SK-N-SH (cell line): ENCODE results near the gene PRRT2. TPM values are rescaled to one million over a fixed set of nuclear protein-coding genes. Genes with fewer than 3 reads are reported as not detected.

Experiments
- CTCF ChIA-PET: fragments of 300-600, 350-600 bp; formaldehyde crosslinking; extraction: SDS; loops from one replicate; lab custom pipeline; 2021; lab: Yijun Ruan, JAX
- POLR2A ChIA-PET: fragments of 350-600 bp; sonication (Branson Sonifier 250); formaldehyde crosslinking; extraction: SDS; loops from one replicate; lab custom pipeline; 2020; ENCODE audit warnings: antibody characterized with exemption, inconsistent platforms; lab: Yijun Ruan, JAX
- DNase-seq: peaks from one replicate; pipeline ENCODE4 v3.0.0; 2012
- H2AFZ ChIP-seq: fragments of 200-600 bp; sonication (generic); 2 replicates; pipeline ENCODE4 v1.8.1; 2016; ENCODE audit warnings: antibody characterized with exemption, mild to moderate bottlenecking, low read depth
- H3F3A ChIP-seq: fragments of 200-600 bp; sonication (generic); replicated peaks from 2 replicates; pipeline ENCODE3; 2016; ENCODE audit warnings: antibody characterized with exemption, mild to moderate bottlenecking; ENCODE audit not compliant: insufficient read depth
- H3K27ac ChIP-seq, 2 experiments: fragments of 200-500 bp in 1 of 2; fragments of 200-600 bp in 1 of 2; sonication (Bioruptor generic) in 1 of 2; sonication (generic), shearing (Covaris generic) in 1 of 2; 2 replicates each; pipeline versions ENCODE4 v1.5.1 to v1.6.1; 2014 to 2016; ENCODE audit warnings: low read depth in 2 of 2, inconsistent platforms in 1 of 2, low read length in 1 of 2, mild to moderate bottlenecking in 1 of 2, mixed read lengths in 1 of 2
- H3K27me3 ChIP-seq: fragments of 200-600 bp; sonication (generic), shearing (Covaris generic); 2 replicates; pipeline ENCODE4 v1.6.1; 2016; ENCODE audit warnings: mixed run types; ENCODE audit not compliant: insufficient read depth
- H3K36me3 ChIP-seq, 2 experiments: fragments of 200-500 bp in 1 of 2; fragments of 200-600 bp in 1 of 2; sonication (Bioruptor generic) in 1 of 2; sonication (generic) in 1 of 2; replicated peaks in 1 of 2; 2 replicates each; pipeline versions ENCODE3 to v1.5.1; 2014 to 2016; ENCODE audit warnings: low read length in 1 of 2, mild to moderate bottlenecking in 1 of 2; ENCODE audit not compliant: insufficient read depth in 2 of 2, control insufficient read depth in 1 of 2
- H3K4me1 ChIP-seq, 2 experiments: fragments of 200-500 bp in 1 of 2; fragments of 200-600 bp in 1 of 2; sonication (Bioruptor generic) in 1 of 2; sonication (generic), shearing (Covaris generic) in 1 of 2; 2 replicates each; pipeline versions ENCODE4 v1.5.1 to v1.6.1; 2014 to 2016; ENCODE audit warnings: low read depth in 1 of 2, low read length in 1 of 2, mixed run types in 1 of 2; ENCODE audit not compliant: insufficient read depth in 2 of 2, control insufficient read depth in 1 of 2
- H3K4me2 ChIP-seq: fragments of 200-600 bp; sonication (generic), shearing (Covaris generic); 2 replicates; pipeline ENCODE4 v1.6.1; 2017; ENCODE audit warnings: mixed run types
- H3K4me3 ChIP-seq, 2 experiments: fragments of 200-500 bp in 1 of 2; fragments of 200-600 bp in 1 of 2; sonication (Bioruptor generic) in 1 of 2; sonication (generic), shearing (Covaris generic) in 1 of 2; 2 replicates each; pipeline versions ENCODE4 v1.5.1 to v1.8.1; 2014 to 2016; ENCODE audit warnings: low read depth in 2 of 2, inconsistent platforms in 1 of 2, low read length in 1 of 2, mild to moderate bottlenecking in 1 of 2, mixed read lengths in 1 of 2, moderate library complexity in 1 of 2
- H3K79me2 ChIP-seq: fragments of 200-600 bp; sonication (generic); 2 replicates; pipeline ENCODE4 v1.8.1; 2017; ENCODE audit warnings: mild to moderate bottlenecking; ENCODE audit not compliant: insufficient read depth
- H3K9ac ChIP-seq: fragments of 200-600 bp; sonication (generic); 2 replicates; pipeline ENCODE4 v1.6.1; 2017; ENCODE audit warnings: mixed run types
- H3K9me2 ChIP-seq: fragments of 200-600 bp; sonication (generic); 2 replicates; pipeline ENCODE4 v1.6.1; 2017; ENCODE audit warnings: mixed run types
- H3K9me3 ChIP-seq: fragments of 200-600 bp; sonication (generic); 2 replicates; pipeline ENCODE4 v1.6.1; 2017; ENCODE audit warnings: mixed run types, mild to moderate bottlenecking, moderate library complexity
- H4K20me1 ChIP-seq: fragments of 200-600 bp; sonication (generic); 2 replicates; pipeline ENCODE4 v1.6.1; 2017; ENCODE audit warnings: mild to moderate bottlenecking, mixed run types; ENCODE audit not compliant: insufficient read depth
- CTCF ChIP-seq: fragments of 200-600 bp; sonication (generic); IDR thresholded peaks from 2 replicates; pipeline ENCODE4 v1.6.1; 2017; ENCODE audit warnings: antibody characterized with exemption, mild to moderate bottlenecking, moderate library complexity
- EZH2phosphoT487 ChIP-seq: fragments of 200-600 bp; sonication (generic); IDR thresholded peaks from 2 replicates; pipeline ENCODE4 v1.6.1; 2017; ENCODE audit warnings: low read depth, mixed run types, mild to moderate bottlenecking, antibody characterized with exemption, moderate library complexity, borderline replicate concordance
- FOSL2 ChIP-seq: IDR thresholded peaks from 2 replicates; pipeline ENCODE4 v1.4.0; 2012; ENCODE audit warnings: low read depth, mild to moderate bottlenecking, moderate library complexity, borderline replicate concordance
- FOXJ3 ChIP-seq: sonication (generic); formaldehyde crosslinking; IDR thresholded peaks from 2 replicates; pipeline ENCODE4 v1.5.1; 2020; ENCODE audit warnings: mild to moderate bottlenecking, missing genetic modification reagents
- FOXM1 ChIP-seq: IDR thresholded peaks from 2 replicates; pipeline ENCODE4 v1.4.0; 2012; ENCODE audit warnings: low read depth, mild to moderate bottlenecking
- GABPA ChIP-seq: IDR thresholded peaks from 2 replicates; pipeline ENCODE4 v1.4.0; 2012; ENCODE audit warnings: low read depth, mild to moderate bottlenecking
- IRF3 ChIP-seq: fragments of 150-350 bp; IDR thresholded peaks from 2 replicates; pipeline ENCODE4 v1.6.1; 2016; ENCODE audit warnings: mild to moderate bottlenecking, low read depth, low read length
- JUND ChIP-seq: IDR thresholded peaks from 2 replicates; pipeline ENCODE4 v1.4.0; 2012
- POLR2AphosphoS5 ChIP-seq: IDR thresholded peaks from 2 replicates; pipeline ENCODE4 v1.6.1; 2012; ENCODE audit warnings: low read depth, low read length
- RCOR1 ChIP-seq: fragments of 150-350 bp; IDR thresholded peaks from 2 replicates; pipeline ENCODE4 v1.6.1; 2017; ENCODE audit warnings: antibody characterized with exemption, low read length
- REST ChIP-seq: IDR thresholded peaks from 2 replicates; pipeline ENCODE4 v1.6.1; 2012; ENCODE audit warnings: mild to moderate bottlenecking, low read depth, low read length, moderate library complexity
- SIN3A ChIP-seq: IDR thresholded peaks from 2 replicates; pipeline ENCODE4 v1.6.1; 2012; ENCODE audit warnings: low read depth, mild to moderate bottlenecking, low read length, moderate library complexity, borderline replicate concordance
- SMC3 ChIP-seq: IDR thresholded peaks from 2 replicates; pipeline ENCODE4 v1.6.1; 2012; ENCODE audit warnings: low read depth, low read length, improper control_type of control experiment
- TAF1 ChIP-seq: IDR thresholded peaks from 2 replicates; pipeline ENCODE4 v1.6.1; 2012; ENCODE audit warnings: low read depth, mild to moderate bottlenecking, low read length, moderate library complexity, borderline replicate concordance
- TCF12 ChIP-seq: IDR thresholded peaks from 2 replicates; pipeline ENCODE4 v1.4.0; 2012
- YY1 ChIP-seq: IDR thresholded peaks from 2 replicates; pipeline ENCODE4 v1.4.0; 2012; ENCODE audit warnings: low read depth, mild to moderate bottlenecking
- WGBS: methylation state at CpG from one replicate; pipeline ENCODE4 v1.1.6; 2017; ENCODE audit warnings: low lambda C conversion rate; 5-methylcytosine and 5-hydroxymethylcytosine counted together
- polyA plus RNA-seq, 3 experiments: library from polyadenylated mRNA; depleted of rRNA; stranded (reverse); fragments of >200 nt; gene quantifications; 2 replicates each; pipeline ENCODE4 v1.2.3, GENCODE V29; 2012
- TF ChIP-seq, protein P1 (sequence below): IDR thresholded peaks from 2 replicates; pipeline ENCODE4 v1.4.0; 2012; ENCODE audit warnings: low read depth, borderline replicate concordance
- TF ChIP-seq, protein P2 (sequence below): IDR thresholded peaks from 2 replicates; pipeline ENCODE4 v1.4.0; 2012; ENCODE audit warnings: low read depth, borderline replicate concordance

The PRRT2 gene
- polyA plus RNA-seq, 1 of the 3 experiments (the other 2 are of a cell fraction), result 28.1 TPM

DNA sequence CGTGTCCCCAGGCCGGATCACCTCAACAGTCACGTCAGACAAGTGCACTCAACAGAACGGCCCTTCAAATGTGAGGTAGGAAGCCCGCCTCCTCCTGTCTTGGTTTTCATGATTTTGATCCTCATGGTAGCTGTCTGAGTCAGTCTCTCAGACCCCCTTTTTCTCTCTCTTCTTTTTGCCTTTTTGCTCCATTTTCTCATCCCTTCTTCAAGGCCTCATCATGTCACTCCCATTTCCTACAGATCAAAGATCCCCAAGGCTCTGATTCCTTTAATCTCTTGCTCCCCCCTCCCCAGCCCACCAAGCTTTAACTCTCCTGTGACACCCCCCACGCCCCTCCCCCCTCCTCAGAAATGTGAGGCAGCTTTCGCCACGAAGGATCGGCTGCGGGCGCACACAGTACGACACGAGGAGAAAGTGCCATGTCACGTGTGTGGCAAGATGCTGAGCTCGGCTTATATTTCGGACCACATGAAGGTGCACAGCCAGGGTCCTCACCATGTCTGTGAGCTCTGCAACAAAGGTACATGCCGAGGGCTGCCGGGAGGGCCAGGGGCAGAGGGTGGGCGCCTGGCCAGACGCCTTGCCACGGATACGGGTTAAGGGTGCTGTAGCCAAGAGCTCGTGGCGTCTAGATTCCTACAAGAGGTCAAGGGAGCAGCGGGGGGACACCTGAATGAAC, 3.6 kb upstream of the PRRT2 start:
- Histone ChIP-seq H2AFZ (no peak overlapping the region), H3K27ac (peak overlapping the region; percentile 71 to 89), H3K9me2 (no peaks in the 10 kb centered on the region), H3K4me3 (peak overlapping the region; percentile 70 to 76), H3F3A (peaks cover 57% of the 10 kb centered on the region), H3K4me1 (peaks cover 30 to 57% of the 10 kb centered on the region in 2 experiments), H3K79me2 (peaks cover 48% of the 10 kb centered on the region), H3K36me3 (peaks cover 16 to 18% of the 10 kb centered on the region in 2 experiments), H3K27me3 (no peaks in the 10 kb centered on the region), H3K9ac (peak overlapping the region; percentile 62), H3K9me3 (no peaks in the 10 kb centered on the region), H3K4me2 (peak overlapping the region; percentile 97), H4K20me1 (peaks cover 15% of the 10 kb centered on the region)
- ChIA-PET POLR2A (interaction anchor here (0.6 to 1.3 kb wide), 6 partner anchors 8 to 587 kb away, joined by 3 to 7 read pairs (median 3); partner anchors contain the start of genes CDIPT, PAGR1 and ZNF48), CTCF (interaction anchor here (0.8 to 2.6 kb wide), 20 partner anchors 8 to 247 kb away, joined by 3 to 24 read pairs (median 5); partner anchors contain the start of genes KIF22, MVP, PAGR1 and TAOK2)
- TF ChIP-seq POLR2AphosphoS5, result no peak
- no peak for TF ChIP-seq CTCF
- TF ChIP-seq FOXJ3, result no peak
- TF ChIP-seq SMC3, result no peak
- TF ChIP-seq EZH2phosphoT487, result no peak
- TF ChIP-seq, protein P1, sequence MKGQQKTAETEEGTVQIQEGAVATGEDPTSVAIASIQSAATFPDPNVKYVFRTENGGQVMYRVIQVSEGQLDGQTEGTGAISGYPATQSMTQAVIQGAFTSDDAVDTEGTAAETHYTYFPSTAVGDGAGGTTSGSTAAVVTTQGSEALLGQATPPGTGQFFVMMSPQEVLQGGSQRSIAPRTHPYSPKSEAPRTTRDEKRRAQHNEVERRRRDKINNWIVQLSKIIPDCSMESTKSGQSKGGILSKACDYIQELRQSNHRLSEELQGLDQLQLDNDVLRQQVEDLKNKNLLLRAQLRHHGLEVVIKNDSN, result no peak
- TF ChIP-seq FOXM1, result no peak
- TF ChIP-seq TCF12, result no peak
- no peak for TF ChIP-seq GABPA
- no peak for TF ChIP-seq JUND
- TF ChIP-seq, protein P2, sequence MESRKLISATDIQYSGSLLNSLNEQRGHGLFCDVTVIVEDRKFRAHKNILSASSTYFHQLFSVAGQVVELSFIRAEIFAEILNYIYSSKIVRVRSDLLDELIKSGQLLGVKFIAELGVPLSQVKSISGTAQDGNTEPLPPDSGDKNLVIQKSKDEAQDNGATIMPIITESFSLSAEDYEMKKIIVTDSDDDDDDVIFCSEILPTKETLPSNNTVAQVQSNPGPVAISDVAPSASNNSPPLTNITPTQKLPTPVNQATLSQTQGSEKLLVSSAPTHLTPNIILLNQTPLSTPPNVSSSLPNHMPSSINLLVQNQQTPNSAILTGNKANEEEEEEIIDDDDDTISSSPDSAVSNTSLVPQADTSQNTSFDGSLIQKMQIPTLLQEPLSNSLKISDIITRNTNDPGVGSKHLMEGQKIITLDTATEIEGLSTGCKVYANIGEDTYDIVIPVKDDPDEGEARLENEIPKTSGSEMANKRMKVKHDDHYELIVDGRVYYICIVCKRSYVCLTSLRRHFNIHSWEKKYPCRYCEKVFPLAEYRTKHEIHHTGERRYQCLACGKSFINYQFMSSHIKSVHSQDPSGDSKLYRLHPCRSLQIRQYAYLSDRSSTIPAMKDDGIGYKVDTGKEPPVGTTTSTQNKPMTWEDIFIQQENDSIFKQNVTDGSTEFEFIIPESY, result no peak
- TF ChIP-seq FOSL2, result no peak
- no peak for TF ChIP-seq YY1
- no peak for TF ChIP-seq TAF1
- no peak for TF ChIP-seq RCOR1
- TF ChIP-seq REST, result no peak
- no peak for TF ChIP-seq SIN3A
- no peak for TF ChIP-seq IRF3
- 32% methylated on average over 17 of the region's 25 CpGs for WGBS
- no peak for DNase-seq
